ENCODE measurements around the gene BEND7. TPM values are rescaled to one million over a fixed set of nuclear protein-coding genes. Genes with fewer than 3 reads are reported as not detected.

Gene BEND7
- total and polyA plus RNA-seq, 2 donors (not counting 3 experiments of a cell fraction or from before 2014, with no cell fraction given): 7.3 to 31.7 TPM

DNA sequence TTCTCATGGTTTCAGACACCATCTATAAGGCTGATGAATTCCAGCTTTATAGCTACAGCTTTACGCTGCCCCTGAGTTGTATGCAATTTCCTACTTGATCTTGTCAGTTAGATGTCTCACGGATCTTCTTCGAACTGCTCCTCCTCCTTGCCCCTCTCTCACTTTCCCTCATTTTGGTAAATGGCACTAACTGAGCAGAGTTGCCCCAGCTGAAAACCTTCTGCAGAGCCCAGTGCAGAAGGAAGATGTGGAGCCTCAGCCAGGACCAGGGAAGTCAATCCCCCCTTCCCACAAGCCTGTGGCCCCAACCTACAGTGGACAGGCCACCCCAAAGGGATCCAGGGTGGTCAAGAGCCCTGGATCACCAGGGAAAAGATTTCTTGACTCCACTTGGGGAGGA lies 131.8 kb downstream of the BEND7 start:
- Histone ChIP-seq H3K4me3 (replicated peaks in 1 of 3; ENCODE audit: insufficient read depth in 1 of 3, low read depth in 1 of 3, low read length in 3 of 3) (no peak overlapping the region), H3K9me1 (replicated peaks; ENCODE audit: control insufficient read depth, extremely low read depth, insufficient read depth, low read length) (no peaks in the 10 kb centered on the region), H3K9me3 (replicated peaks; ENCODE audit: control insufficient read depth, insufficient read depth, low read length) (no peaks in the 10 kb centered on the region), H3K27ac (ENCODE audit: insufficient read depth, low read depth, low read length) (no peak overlapping the region), H3K9ac (replicated peaks; ENCODE audit: extremely low read depth, insufficient read depth, low read length) (no peak overlapping the region), H3K4me2 (ENCODE audit: insufficient read depth, low read length) (no peak overlapping the region), H3K79me2 (ENCODE audit: control insufficient read depth, insufficient read depth, low read length) (no peaks in the 10 kb centered on the region), H3K27me3 (ENCODE audit: control insufficient read depth in 2 of 2, insufficient read depth in 2 of 2, low read length in 2 of 2) (peaks cover 2 to 12% of the 10 kb centered on the region in 2 experiments), H4K20me1 (replicated peaks; ENCODE audit: control insufficient read depth, extremely low read depth, insufficient read depth, low read length) (no peaks in the 10 kb centered on the region), H3K36me3 (ENCODE audit: control insufficient read depth in 2 of 2, extremely low read depth in 1 of 2, insufficient read depth in 2 of 2, low read length in 2 of 2) (no peaks in the 10 kb centered on the region), H3K4me1 (ENCODE audit: control insufficient read depth, extremely low read depth, insufficient read depth, low read length) (no peaks in the 10 kb centered on the region), H2AFZ (ENCODE audit: low read depth, low read length) (no peak overlapping the region)
- no peak for TF ChIP-seq POLR2AphosphoS5 (IDR thresholded peaks at IDR 0.05; ENCODE audit: insufficient read depth, low read depth, low read length)
- TF ChIP-seq, protein P1, sequence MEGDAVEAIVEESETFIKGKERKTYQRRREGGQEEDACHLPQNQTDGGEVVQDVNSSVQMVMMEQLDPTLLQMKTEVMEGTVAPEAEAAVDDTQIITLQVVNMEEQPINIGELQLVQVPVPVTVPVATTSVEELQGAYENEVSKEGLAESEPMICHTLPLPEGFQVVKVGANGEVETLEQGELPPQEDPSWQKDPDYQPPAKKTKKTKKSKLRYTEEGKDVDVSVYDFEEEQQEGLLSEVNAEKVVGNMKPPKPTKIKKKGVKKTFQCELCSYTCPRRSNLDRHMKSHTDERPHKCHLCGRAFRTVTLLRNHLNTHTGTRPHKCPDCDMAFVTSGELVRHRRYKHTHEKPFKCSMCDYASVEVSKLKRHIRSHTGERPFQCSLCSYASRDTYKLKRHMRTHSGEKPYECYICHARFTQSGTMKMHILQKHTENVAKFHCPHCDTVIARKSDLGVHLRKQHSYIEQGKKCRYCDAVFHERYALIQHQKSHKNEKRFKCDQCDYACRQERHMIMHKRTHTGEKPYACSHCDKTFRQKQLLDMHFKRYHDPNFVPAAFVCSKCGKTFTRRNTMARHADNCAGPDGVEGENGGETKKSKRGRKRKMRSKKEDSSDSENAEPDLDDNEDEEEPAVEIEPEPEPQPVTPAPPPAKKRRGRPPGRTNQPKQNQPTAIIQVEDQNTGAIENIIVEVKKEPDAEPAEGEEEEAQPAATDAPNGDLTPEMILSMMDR (IDR thresholded peaks at IDR 0.05; ENCODE audit: extremely low read depth in 1 of 2, insufficient read depth in 1 of 2, low read depth in 1 of 2, low read length in 2 of 2): no peak
- no peak for TF ChIP-seq GATA2 (IDR thresholded peaks at IDR 0.05; ENCODE audit: insufficient read depth, insufficient read length, low read depth, low read length)
- TF ChIP-seq, protein P2, sequence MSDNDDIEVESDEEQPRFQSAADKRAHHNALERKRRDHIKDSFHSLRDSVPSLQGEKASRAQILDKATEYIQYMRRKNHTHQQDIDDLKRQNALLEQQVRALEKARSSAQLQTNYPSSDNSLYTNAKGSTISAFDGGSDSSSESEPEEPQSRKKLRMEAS (IDR thresholded peaks at IDR 0.05; ENCODE audit: insufficient read depth, insufficient read length): no peak
- TF ChIP-seq EZH2 (IDR thresholded peaks at IDR 0.05; ENCODE audit: borderline replicate concordance, low read depth, low read length, severe bottlenecking): no peak
- no peak for TF ChIP-seq JUN (IDR thresholded peaks at IDR 0.05; ENCODE audit: borderline replicate concordance, insufficient read depth, insufficient read length, low read depth)
- TF ChIP-seq MYC (IDR thresholded peaks at IDR 0.05; ENCODE audit: low read depth, low read length): no peak
- no peak for TF ChIP-seq FOS (IDR thresholded peaks at IDR 0.05; ENCODE audit: borderline replicate concordance, insufficient read depth, low read length)
- no peak for TF ChIP-seq POLR2A (IDR thresholded peaks at IDR 0.05; ENCODE audit: low read depth, low read length)
- dilution Hi-C loops (cut with MboI; ENCODE audit: extremely low pct_ligation_motif_present, low sequenced_read_pairs): no loop called here
- intact Hi-C loops (cut with micrococcal nuclease): no loop called here
- no TSS peak for BruUV-seq (replicated peaks)
- ChIA-PET POLR2A (no interaction called here), CTCF (interaction anchor here (1.0 kb wide), 1 partner anchor 10 kb away, joined by 3 read pairs; no protein-coding TSS in a partner anchor)
- FAIRE-seq (no peak), DNase-seq (ENCODE audit: low read depth, low spot score) (no peak)
